ENCODE measurements around the gene NRF1. TPM values are rescaled to one million over a fixed set of nuclear protein-coding genes. Genes with fewer than 3 reads are reported as not detected.

The NRF1 gene
- total and polyA plus RNA-seq, 2 of the 8 experiments (the other 6 are each of a cell fraction or from before 2014, with no cell fraction given), result 18.2 to 21.4 TPM

DNA sequence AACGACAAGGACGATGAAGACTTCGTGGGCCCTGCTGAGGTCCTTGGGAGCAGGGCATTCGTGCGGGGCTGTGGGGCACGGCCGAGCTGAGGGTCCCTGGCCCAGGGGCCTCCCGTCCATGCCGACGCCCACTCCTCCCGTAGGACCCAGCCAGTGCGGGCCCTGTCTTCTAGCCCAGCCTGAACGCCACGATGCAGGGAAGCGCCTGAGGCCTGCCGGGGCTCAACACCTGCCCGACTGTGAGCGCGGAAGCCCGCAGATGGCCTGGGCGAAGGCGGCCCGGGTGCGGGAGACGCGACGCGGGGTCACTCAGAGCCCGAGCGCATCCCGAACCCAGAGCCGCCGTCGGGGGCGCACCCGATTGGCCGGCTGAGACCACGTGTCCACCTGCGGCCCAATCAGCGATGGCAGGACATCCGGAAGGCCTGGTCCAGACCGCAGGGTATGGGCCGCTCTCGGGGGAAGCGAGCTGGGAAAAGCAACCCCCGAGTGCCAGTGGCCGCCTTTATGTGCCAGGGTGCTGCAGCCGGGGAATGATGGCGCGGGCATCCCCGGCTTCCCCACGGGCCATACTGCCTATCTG lies 151.0 kb downstream of the NRF1 start:
- H4K8ac ChIP-seq (ENCODE audit: extremely low read depth, insufficient read depth, low read length), result no peak overlapping the region
- ChIA-PET CTCF (ENCODE audit: partially characterized antibody) (interaction anchor here (1.6 kb wide), 1 partner anchor 57 kb away, joined by 3 read pairs; no protein-coding TSS in a partner anchor), POLR2A (ENCODE audit: partially characterized antibody) (interaction anchor here (0.9 to 2.7 kb wide), 3 partner anchors 14 to 18 kb away, joined by 3 to 10 read pairs (median 8); no protein-coding TSS in a partner anchor)
- H3K14ac ChIP-seq (ENCODE audit: insufficient read length), result no peak overlapping the region
- no peaks in the 10 kb centered on the region for H3K27me3 ChIP-seq (replicated peaks in 1 of 4; ENCODE audit: control insufficient read depth in 3 of 4, extremely low read depth in 1 of 4, insufficient read depth in 3 of 4, low read length in 3 of 4)
- no peak for TF ChIP-seq TAF1 (IDR thresholded peaks at IDR 0.05; ENCODE audit: low read depth, low read length)
- TF ChIP-seq RNF2 (IDR thresholded peaks at IDR 0.05; ENCODE audit: borderline replicate concordance, low read depth, low read length, missing control alignments, poor library complexity, severe bottlenecking), result no peak
- no peak for TF ChIP-seq TBP (IDR thresholded peaks at IDR 0.05; ENCODE audit: low read depth, low read length)
- TF ChIP-seq RBBP5 (IDR thresholded peaks at IDR 0.05; ENCODE audit: borderline replicate concordance, low read depth, low read length), result no peak
- TF ChIP-seq, protein P1, sequence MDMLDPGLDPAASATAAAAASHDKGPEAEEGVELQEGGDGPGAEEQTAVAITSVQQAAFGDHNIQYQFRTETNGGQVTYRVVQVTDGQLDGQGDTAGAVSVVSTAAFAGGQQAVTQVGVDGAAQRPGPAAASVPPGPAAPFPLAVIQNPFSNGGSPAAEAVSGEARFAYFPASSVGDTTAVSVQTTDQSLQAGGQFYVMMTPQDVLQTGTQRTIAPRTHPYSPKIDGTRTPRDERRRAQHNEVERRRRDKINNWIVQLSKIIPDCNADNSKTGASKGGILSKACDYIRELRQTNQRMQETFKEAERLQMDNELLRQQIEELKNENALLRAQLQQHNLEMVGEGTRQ (IDR thresholded peaks at IDR 0.05; ENCODE audit: low read length), result 0 out of 2 replicates have a peak, but pooled peaks have one; percentile 26
- no peak for TF ChIP-seq SRF (IDR thresholded peaks at IDR 0.05; ENCODE audit: low read depth, low read length)
- H3K18ac ChIP-seq (ENCODE audit: extremely low read depth, low read length), result no peak overlapping the region
- no peaks in the 10 kb centered on the region for H3K36me3 ChIP-seq (ENCODE audit: control insufficient read depth in 2 of 4, insufficient read depth in 4 of 4, low read length in 3 of 4)
- H3K27ac ChIP-seq (ENCODE audit: low read depth, low read length), result no peak overlapping the region
- no peak overlapping the region for H3K4ac ChIP-seq (replicated peaks; ENCODE audit: insufficient read length, low read depth, low read length)
- no peaks in the 10 kb centered on the region for H4K20me1 ChIP-seq (replicated peaks in 1 of 2; ENCODE audit: control insufficient read depth in 1 of 2, insufficient read depth in 2 of 2, low read length in 2 of 2)
- H3K4me1 ChIP-seq (replicated peaks in 1 of 4; ENCODE audit: control insufficient read depth in 3 of 4, insufficient read depth in 4 of 4, low read length in 3 of 4), result no peaks in the 10 kb centered on the region; a peak in 2 of 7 replicates
- H4K5ac ChIP-seq (ENCODE audit: insufficient read length, low read depth, low read length), result no peak overlapping the region
- H2BK15ac ChIP-seq (ENCODE audit: low read length), result no peak overlapping the region
- H3K56ac ChIP-seq (replicated peaks; ENCODE audit: insufficient read length, low read depth, low read length), result no peak overlapping the region
- H2BK5ac ChIP-seq (ENCODE audit: low read depth, low read length), result no peak overlapping the region
- H3K4me2 ChIP-seq (ENCODE audit: insufficient read depth in 1 of 2, low read depth in 2 of 2, low read length in 2 of 2), result no peak overlapping the region
- FAIRE-seq (no peak), DNase-seq (ENCODE audit: low read depth in 1 of 2, low spot score in 2 of 2) (no peak)
- no peak overlapping the region for H2BK12ac ChIP-seq (ENCODE audit: low read depth, low read length)
- H3K9me3 ChIP-seq (ENCODE audit: insufficient read depth in 2 of 2, low read depth in 1 of 2, low read length in 1 of 2), result no peaks in the 10 kb centered on the region; a peak in 1 of 4 replicates
- H3K4me3 ChIP-seq (ENCODE audit: extremely low read depth in 1 of 4, insufficient read depth in 2 of 4, low read depth in 3 of 4, low read length in 4 of 4), result no peak overlapping the region
- H3K23ac ChIP-seq (ENCODE audit: insufficient read length), result no peak overlapping the region
- no peaks in the 10 kb centered on the region for H3K79me1 ChIP-seq (ENCODE audit: low read depth, low read length)
- H3K79me2 ChIP-seq (ENCODE audit: control insufficient read depth in 1 of 2, insufficient read depth in 2 of 2, low read length in 2 of 2), result no peaks in the 10 kb centered on the region
- H2AK5ac ChIP-seq (ENCODE audit: low read depth, low read length), result no peak overlapping the region
- H2BK20ac ChIP-seq (ENCODE audit: low read length), result no peak overlapping the region
- H3K23me2 ChIP-seq (ENCODE audit: low read depth, low read length), result no peaks in the 10 kb centered on the region
- no peak overlapping the region for H3K9ac ChIP-seq (replicated peaks in 1 of 4; ENCODE audit: extremely low read depth in 1 of 4, low read depth in 3 of 4, low read length in 3 of 4)
- 96% methylated on average over 45 of the region's 52 CpGs; no CpG with 5 or more reads in 1 of the 2 experiments for WGBS, 2 experiments (ENCODE audit: extremely low coverage in 1 of 2, insufficient coverage in 1 of 2, insufficient read length in 1 of 2, insufficient replicate concordance in 2 of 2, low coverage in 1 of 2, low lambda C conversion rate in 2 of 2, missing lambda C conversion rate in 1 of 2)
- H4K91ac ChIP-seq (replicated peaks; ENCODE audit: insufficient read length, low read length), result no peak overlapping the region
- H2AFZ ChIP-seq (ENCODE audit: low read length), result no peak overlapping the region
- H2BK120ac ChIP-seq (replicated peaks; ENCODE audit: low read depth, low read length), result no peak overlapping the region
